ENCODE results near the gene BMPR1A.
A peak's percentile ranks its signal among the peaks of the same experiment; 100 is the strongest.

BMPR1A gene

DNA sequence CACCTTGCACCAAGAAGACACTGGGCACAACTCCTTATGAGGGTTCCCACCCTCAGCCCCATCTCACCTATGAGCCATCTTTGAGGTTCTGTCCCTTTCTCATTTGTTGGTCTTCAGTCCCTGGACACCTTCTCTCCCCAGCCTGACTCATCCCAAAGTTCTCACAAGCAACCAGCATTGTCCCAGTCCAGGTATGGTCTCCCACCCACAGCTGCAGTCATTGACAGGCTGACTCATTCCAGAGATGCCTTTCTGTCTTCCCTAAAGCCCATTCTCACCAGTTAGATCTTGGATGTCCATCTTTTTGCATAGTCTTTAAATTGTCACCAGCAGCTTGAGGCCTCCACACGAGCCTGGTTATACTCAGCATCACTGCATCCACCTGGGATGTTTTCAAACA, 26.7 kb upstream of the BMPR1A start:
- Histone ChIP-seq H3K79me2 (ENCODE audit: control insufficient read depth, insufficient read depth, low read length, poor library complexity) (peaks cover 2% of the 10 kb centered on the region), H2BK120ac (ENCODE audit: insufficient read depth, low read length, poor library complexity) (no peak overlapping the region), H3K4me3 (ENCODE audit: low read depth, low read length) (no peak overlapping the region), H3K9ac (ENCODE audit: low read length) (no peak overlapping the region), H2BK5ac (ENCODE audit: low read depth, low read length, poor library complexity) (no peak overlapping the region), H3K27me3 (ENCODE audit: insufficient read depth, low read length) (no peaks in the 10 kb centered on the region), H3K79me1 (ENCODE audit: low read length) (no peaks in the 10 kb centered on the region), H2BK12ac (ENCODE audit: low read length) (no peak overlapping the region), H4K12ac (ENCODE audit: low read depth, low read length) (no peak overlapping the region), H4K91ac (ENCODE audit: low read depth, low read length) (no peak overlapping the region), H3K23ac (ENCODE audit: low read length) (no peak overlapping the region), H3K9me3 (ENCODE audit: insufficient read depth, low read depth, low read length) (peaks cover 4% of the 10 kb centered on the region), H3K18ac (ENCODE audit: low read length) (no peak overlapping the region), H4K8ac (ENCODE audit: low read depth, low read length) (no peak overlapping the region), H2AFZ (ENCODE audit: insufficient read depth, low read length, poor library complexity) (no peak overlapping the region), H3K36me3 (ENCODE audit: control insufficient read depth in 1 of 2, insufficient read depth in 2 of 2, low read length in 2 of 2) (no peaks in the 10 kb centered on the region), H3K14ac (ENCODE audit: low read length) (no peak overlapping the region), H3K27ac (ENCODE audit: low read depth, low read length) (no peak overlapping the region), H3K4ac (ENCODE audit: low read depth, low read length) (no peak overlapping the region), H3K4me1 (ENCODE audit: control insufficient read depth in 1 of 2, insufficient read depth in 2 of 2, low read length in 2 of 2) (peaks cover 4 to 9% of the 10 kb centered on the region in 2 experiments), H2AK5ac (ENCODE audit: low read length) (no peak overlapping the region), H3K4me2 (ENCODE audit: low read length) (no peak overlapping the region)
- no CpG with 5 or more reads among the region's 1 CpG for WGBS (ENCODE audit: extremely low coverage, insufficient coverage, insufficient read length)
- DNase-seq, result peak; percentile 45 to 69

DNA sequence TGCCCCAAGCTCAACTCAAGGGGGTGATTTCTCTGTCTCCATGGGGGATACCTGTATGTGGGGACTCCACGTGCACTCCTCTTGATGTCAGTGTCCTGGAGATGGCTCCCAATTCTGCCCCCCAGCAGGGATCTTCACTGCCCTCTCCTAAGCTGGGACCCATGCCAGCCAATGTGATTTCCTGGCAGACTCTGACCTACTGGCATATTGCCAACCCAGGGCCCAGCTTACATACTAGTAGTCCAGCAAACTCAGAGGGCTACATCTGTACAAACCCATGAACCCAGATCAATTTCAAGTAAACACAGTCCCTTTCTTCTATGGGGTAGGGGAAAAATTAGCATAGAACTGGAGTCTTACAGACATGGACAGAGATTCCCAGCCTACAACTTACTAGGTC, 26.2 kb upstream of the BMPR1A start:
- H2BK5ac ChIP-seq (ENCODE audit: low read depth, low read length, poor library complexity), result no peak overlapping the region
- no peak overlapping the region for H3K4me2 ChIP-seq (ENCODE audit: low read length)
- H2BK120ac ChIP-seq (ENCODE audit: insufficient read depth, low read length, poor library complexity), result no peak overlapping the region
- no peak overlapping the region for H3K14ac ChIP-seq (ENCODE audit: low read length)
- H2BK12ac ChIP-seq (ENCODE audit: low read length), result no peak overlapping the region
- peaks cover 4% of the 10 kb centered on the region for H3K9me3 ChIP-seq (ENCODE audit: insufficient read depth, low read depth, low read length)
- H4K8ac ChIP-seq (ENCODE audit: low read depth, low read length), result no peak overlapping the region
- H3K4ac ChIP-seq (ENCODE audit: low read depth, low read length), result no peak overlapping the region
- H2AFZ ChIP-seq (ENCODE audit: insufficient read depth, low read length, poor library complexity), result no peak overlapping the region
- peaks cover 4 to 9% of the 10 kb centered on the region in 2 experiments for H3K4me1 ChIP-seq (ENCODE audit: control insufficient read depth in 1 of 2, insufficient read depth in 2 of 2, low read length in 2 of 2)
- H3K79me1 ChIP-seq (ENCODE audit: low read length), result no peaks in the 10 kb centered on the region
- H3K18ac ChIP-seq (ENCODE audit: low read length), result no peak overlapping the region
- H2AK5ac ChIP-seq (ENCODE audit: low read length), result no peak overlapping the region
- H3K27ac ChIP-seq (ENCODE audit: low read depth, low read length), result no peak overlapping the region
- H3K9ac ChIP-seq (ENCODE audit: low read length), result no peak overlapping the region
- no CpG with 5 or more reads among the region's 1 CpG for WGBS (ENCODE audit: extremely low coverage, insufficient coverage, insufficient read length)
- H4K91ac ChIP-seq (ENCODE audit: low read depth, low read length), result no peak overlapping the region
- no peak overlapping the region for H3K4me3 ChIP-seq (ENCODE audit: low read depth, low read length)
- H3K23ac ChIP-seq (ENCODE audit: low read length), result no peak overlapping the region
- DNase-seq, result no peak
- peaks cover 2% of the 10 kb centered on the region for H3K79me2 ChIP-seq (ENCODE audit: control insufficient read depth, insufficient read depth, low read length, poor library complexity)
- no peak overlapping the region for H4K12ac ChIP-seq (ENCODE audit: low read depth, low read length)
- no peaks in the 10 kb centered on the region for H3K36me3 ChIP-seq (ENCODE audit: control insufficient read depth in 1 of 2, insufficient read depth in 2 of 2, low read length in 2 of 2)
- no peaks in the 10 kb centered on the region for H3K27me3 ChIP-seq (ENCODE audit: insufficient read depth, low read length)

DNA sequence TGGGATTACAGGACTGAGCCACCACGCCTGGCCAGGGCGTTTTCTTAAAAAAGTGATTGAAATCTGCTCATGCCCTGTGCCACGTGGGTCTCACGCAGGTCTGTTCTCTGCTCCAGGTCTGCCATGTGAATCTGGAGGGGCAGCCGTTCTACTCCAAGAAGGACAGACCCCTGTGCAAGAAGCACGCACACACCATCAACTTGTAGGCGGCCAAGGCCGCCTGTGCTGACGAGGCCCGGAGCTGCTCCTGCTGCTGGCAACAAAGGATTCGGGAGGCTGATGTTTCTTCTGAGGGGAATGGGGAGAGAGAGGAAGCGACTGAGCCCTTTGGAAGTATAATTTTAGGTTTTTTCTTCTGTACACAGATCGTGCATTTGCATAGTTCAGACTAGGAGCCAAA, 23.6 kb upstream of the BMPR1A start:
- Histone ChIP-seq H3K36me3 (ENCODE audit: control insufficient read depth in 1 of 2, insufficient read depth in 2 of 2, low read length in 2 of 2) (no peaks in the 10 kb centered on the region), H4K12ac (ENCODE audit: low read depth, low read length) (no peak overlapping the region), H4K8ac (ENCODE audit: low read depth, low read length) (no peak overlapping the region), H2BK12ac (ENCODE audit: low read length) (no peak overlapping the region), H3K4ac (ENCODE audit: low read depth, low read length) (no peak overlapping the region), H2AK5ac (ENCODE audit: low read length) (no peak overlapping the region), H3K27me3 (ENCODE audit: insufficient read depth, low read length) (no peaks in the 10 kb centered on the region), H3K4me1 (ENCODE audit: control insufficient read depth in 1 of 2, insufficient read depth in 2 of 2, low read length in 2 of 2) (peaks cover 4 to 9% of the 10 kb centered on the region in 2 experiments), H4K91ac (ENCODE audit: low read depth, low read length) (no peak overlapping the region), H3K18ac (ENCODE audit: low read length) (no peak overlapping the region), H2BK120ac (ENCODE audit: insufficient read depth, low read length, poor library complexity) (no peak overlapping the region), H3K79me1 (ENCODE audit: low read length) (no peaks in the 10 kb centered on the region), H3K27ac (ENCODE audit: low read depth, low read length) (no peak overlapping the region), H3K4me3 (ENCODE audit: low read depth, low read length) (no peak overlapping the region), H3K9ac (ENCODE audit: low read length) (no peak overlapping the region), H3K23ac (ENCODE audit: low read length) (no peak overlapping the region), H2AFZ (ENCODE audit: insufficient read depth, low read length, poor library complexity) (no peak overlapping the region), H2BK5ac (ENCODE audit: low read depth, low read length, poor library complexity) (no peak overlapping the region), H3K4me2 (ENCODE audit: low read length) (no peak overlapping the region), H3K79me2 (ENCODE audit: control insufficient read depth, insufficient read depth, low read length, poor library complexity) (peaks cover 2% of the 10 kb centered on the region), H3K9me3 (ENCODE audit: insufficient read depth, low read depth, low read length) (peaks cover 2% of the 10 kb centered on the region), H3K14ac (ENCODE audit: low read length) (no peak overlapping the region)
- no CpG with 5 or more reads among the region's 13 CpGs for WGBS (ENCODE audit: extremely low coverage, insufficient coverage, insufficient read length)
- no peak for DNase-seq

DNA sequence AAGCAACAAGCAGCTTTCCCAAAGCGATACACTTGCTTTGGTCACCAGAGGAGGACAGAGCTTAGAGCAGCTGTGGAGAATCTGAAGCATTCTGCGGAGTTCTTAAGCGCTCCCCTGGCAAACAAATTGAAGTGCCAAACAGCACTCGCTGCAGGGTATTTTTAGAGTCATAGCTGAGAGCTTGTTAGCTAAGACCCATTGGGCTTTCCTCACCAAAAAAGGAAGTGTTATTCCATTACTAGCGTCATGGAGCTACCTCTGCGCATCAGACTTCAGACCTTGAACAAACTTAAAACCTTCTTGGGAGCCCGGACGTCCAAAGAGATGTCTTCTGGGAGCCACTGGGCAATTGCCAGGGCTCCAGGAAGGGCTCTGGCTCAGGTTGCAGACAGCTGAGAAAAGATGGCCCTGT, 23.2 kb upstream of the BMPR1A start:
- Histone ChIP-seq H3K79me1 (ENCODE audit: low read length) (no peaks in the 10 kb centered on the region), H3K36me3 (ENCODE audit: control insufficient read depth in 1 of 2, insufficient read depth in 2 of 2, low read length in 2 of 2) (no peaks in the 10 kb centered on the region), H4K91ac (ENCODE audit: low read depth, low read length) (no peak overlapping the region), H3K23ac (ENCODE audit: low read length) (no peak overlapping the region), H3K9me3 (ENCODE audit: insufficient read depth, low read depth, low read length) (peaks cover 2% of the 10 kb centered on the region), H4K12ac (ENCODE audit: low read depth, low read length) (no peak overlapping the region), H3K79me2 (ENCODE audit: control insufficient read depth, insufficient read depth, low read length, poor library complexity) (no peaks in the 10 kb centered on the region), H3K4ac (ENCODE audit: low read depth, low read length) (no peak overlapping the region), H3K4me2 (ENCODE audit: low read length) (no peak overlapping the region), H2AK5ac (ENCODE audit: low read length) (no peak overlapping the region), H3K27me3 (ENCODE audit: insufficient read depth, low read length) (no peaks in the 10 kb centered on the region), H2BK12ac (ENCODE audit: low read length) (no peak overlapping the region), H3K4me1 (ENCODE audit: control insufficient read depth in 1 of 2, insufficient read depth in 2 of 2, low read length in 2 of 2) (peaks cover 0 to 5% of the 10 kb centered on the region in 2 experiments), H3K27ac (ENCODE audit: low read depth, low read length) (no peak overlapping the region), H2AFZ (ENCODE audit: insufficient read depth, low read length, poor library complexity) (no peak overlapping the region), H3K9ac (ENCODE audit: low read length) (no peak overlapping the region), H2BK120ac (ENCODE audit: insufficient read depth, low read length, poor library complexity) (no peak overlapping the region), H3K4me3 (ENCODE audit: low read depth, low read length) (no peak overlapping the region), H3K18ac (ENCODE audit: low read length) (no peak overlapping the region), H2BK5ac (ENCODE audit: low read depth, low read length, poor library complexity) (no peak overlapping the region), H3K14ac (ENCODE audit: low read length) (no peak overlapping the region), H4K8ac (ENCODE audit: low read depth, low read length) (no peak overlapping the region)
- DNase-seq, result no peak
- no CpG with 5 or more reads among the region's 8 CpGs for WGBS (ENCODE audit: extremely low coverage, insufficient coverage, insufficient read length)

Measured in trophoblast cell (in vitro differentiated cells and primary cell).